ENCODE measurements around the gene SLC16A8. TPM values are rescaled to one million over a fixed set of nuclear protein-coding genes. Genes with fewer than 3 reads are reported as not detected.

Gene SLC16A8
- total and polyA plus RNA-seq, 2 of the 13 experiments (the other 11 are each of a cell fraction or from before 2014, with no cell fraction given), result not detected

GRCh38 chr22:38051900-38052862 is 31.8 kb downstream of the SLC16A8 start (continued):
- TF ChIP-seq GABPB1 (CRISPR knock-in tag; IDR thresholded peaks at IDR 0.05), result peak; percentile 66
- no peak for TF ChIP-seq RFX3 (CRISPR knock-in tag; IDR thresholded peaks at IDR 0.05)
- TF ChIP-seq ZNF253 (CRISPR knock-in tag; IDR thresholded peaks at IDR 0.05; ENCODE audit: borderline replicate concordance), result no peak
- peak; percentile 54 for TF ChIP-seq SKI (IDR thresholded peaks at IDR 0.05; ENCODE audit: partially characterized antibody)
- peak; percentile 69; the same call in 1 of the 2 replicates for TF ChIP-seq MAZ (IDR thresholded peaks at IDR 0.05; ENCODE audit: borderline replicate concordance, low read depth, low read length)
- TF ChIP-seq MAZ (CRISPR knock-in tag; IDR thresholded peaks at IDR 0.05; ENCODE audit: low read depth), result peak; percentile 89
- TF ChIP-seq ZNF800 (CRISPR knock-in tag; IDR thresholded peaks at IDR 0.05), result no peak
- TF ChIP-seq NFYC (CRISPR knock-in tag; IDR thresholded peaks at IDR 0.05), result no peak
- TF ChIP-seq ZMYM2 (CRISPR knock-in tag; IDR thresholded peaks at IDR 0.05), result no peak
- no peak for TF ChIP-seq HCFC1 (IDR thresholded peaks at IDR 0.05; ENCODE audit: low read depth, low read length)
- no peak for TF ChIP-seq ZKSCAN5 (CRISPR knock-in tag; IDR thresholded peaks at IDR 0.05)
- TF ChIP-seq AKNA (CRISPR knock-in tag; IDR thresholded peaks at IDR 0.05; ENCODE audit: borderline replicate concordance), result no peak
- TF ChIP-seq ZNF335 (CRISPR knock-in tag; IDR thresholded peaks at IDR 0.05), result peak; percentile 75; the same call in 1 of the 2 replicates
- no peak for TF ChIP-seq ETS1 (CRISPR knock-in tag; IDR thresholded peaks at IDR 0.05)
- TF ChIP-seq CEBPB (IDR thresholded peaks at IDR 0.05; ENCODE audit: borderline replicate concordance, low read depth, low read length), result no peak
- no peak for TF ChIP-seq SMYD3 (CRISPR knock-in tag; IDR thresholded peaks at IDR 0.05)
- TF ChIP-seq CHD4 (IDR thresholded peaks at IDR 0.05; ENCODE audit: borderline replicate concordance, low read length), result no peak
- TF ChIP-seq KDM4B (CRISPR knock-in tag; IDR thresholded peaks at IDR 0.05), result no peak
- TF ChIP-seq PPARG (CRISPR knock-in tag; conservative IDR thresholded peaks at IDR 0.05), result peak; percentile 71
- TF ChIP-seq ZSCAN9 (CRISPR knock-in tag; IDR thresholded peaks at IDR 0.05; ENCODE audit: borderline replicate concordance), result 0 out of 2 replicates have a peak, but pooled peaks have one; percentile 48
- peak; percentile 31; the same call in 1 of the 2 replicates for TF ChIP-seq ZNF263 (CRISPR knock-in tag; IDR thresholded peaks at IDR 0.05)
